A673 (cell line): ENCODE data around the gene FYCO1. TPM values are rescaled to one million over a fixed set of nuclear protein-coding genes. Genes with fewer than 3 reads are reported as not detected.

Source experiments
- BruUV-seq: library from RNA; stranded (reverse); fragments of 400-500 nt; replicated peaks from 2 replicates; lab custom pipeline; 2021; lab: Mats Ljungman, UMichigan
- CTCF ChIA-PET: fragments of 300-600 bp; sonication (Branson Sonifier 250); formaldehyde crosslinking; loops from one replicate; lab custom pipeline; 2022; ENCODE audit warnings: antibody characterized with exemption; lab: Charles Lee
- POLR2A ChIA-PET: fragments of 300-600 bp; sonication (Branson Sonifier 250); formaldehyde crosslinking; loops from one replicate; lab custom pipeline; 2022; ENCODE audit warnings: antibody characterized with exemption; ENCODE audit not compliant: low non-redundant PET; lab: Charles Lee
- DNase-seq: peaks from one replicate; pipeline ENCODE4 v3.0.0-alpha.2; 2015; ENCODE audit warnings: low spot score
- H3K27ac ChIP-seq: fragments of 200-600 bp; sonication (generic); 2 replicates; pipeline ENCODE4 v1.5.1; 2016; ENCODE audit warnings: mixed run types, low read depth, mild to moderate bottlenecking, mixed read lengths, antibody characterized with exemption, low read length; ENCODE audit not compliant: poor library complexity, severe bottlenecking
- H3K27me3 ChIP-seq: fragments of 200-600 bp; sonication (generic); replicated peaks from 2 replicates; pipeline ENCODE4 v1.6.1; 2017; ENCODE audit warnings: mixed run types, low read depth, mild to moderate bottlenecking, mixed read lengths, antibody characterized with exemption, low read length; ENCODE audit not compliant: insufficient read depth, poor library complexity
- H3K36me3 ChIP-seq: fragments of 200-600 bp; sonication (generic); 2 replicates; pipeline ENCODE4 v1.6.1; 2016; ENCODE audit warnings: mixed run types, mild to moderate bottlenecking, mixed read lengths, antibody characterized with exemption, low read length; ENCODE audit not compliant: insufficient read depth, poor library complexity, severe bottlenecking
- H3K4me1 ChIP-seq: fragments of 200-600 bp; sonication (generic); 2 replicates; pipeline ENCODE4 v1.6.1; 2017; ENCODE audit warnings: mixed run types, mild to moderate bottlenecking, mixed read lengths, antibody characterized with exemption, low read length; ENCODE audit not compliant: insufficient read depth, poor library complexity, severe bottlenecking
- H3K4me3 ChIP-seq: fragments of 200-600 bp; sonication (generic); 2 replicates; pipeline ENCODE4 v1.5.1; 2016; ENCODE audit warnings: low read depth, mixed run types, mild to moderate bottlenecking, mixed read lengths, low read length; ENCODE audit not compliant: poor library complexity, severe bottlenecking
- H3K9me3 ChIP-seq: fragments of 200-600 bp; sonication (generic); 2 replicates; pipeline ENCODE4 v1.6.1; 2016; ENCODE audit warnings: mixed run types, low read depth, mild to moderate bottlenecking, mixed read lengths, antibody characterized with exemption, low read length; ENCODE audit not compliant: poor library complexity, severe bottlenecking
- EZH2 ChIP-seq: fragments of 200-600 bp; sonication (generic); IDR thresholded peaks from 2 replicates; pipeline ENCODE4 v1.6.1; 2017; ENCODE audit warnings: borderline replicate concordance, low read depth, mild to moderate bottlenecking, mixed read lengths, antibody characterized with exemption, low read length; ENCODE audit not compliant: poor library complexity, severe bottlenecking
- intact Hi-C: fragments of 100-400 bp; cut with micrococcal nuclease; formaldehyde crosslinking; loops from one replicate; pipeline ENCODE4 v1.10.0; 2022; ENCODE audit not compliant: unreplicated experiment
- total RNA-seq: library from RNA; stranded (reverse); gene quantifications from 2 replicates; pipeline ENCODE4 v1.2.3, GENCODE V29; 2021
- TF ChIP-seq, protein P1 (sequence below): fragments of 300-800, 200-600 bp; sonication (generic); conservative IDR thresholded peaks from 2 replicates; pipeline ENCODE4 v1.5.1; 2017; ENCODE audit warnings: low read depth, mild to moderate bottlenecking, antibody characterized with exemption, low read length, moderate library complexity, mixed read lengths

Gene FYCO1
- total RNA-seq, 1 experiment from 2014 or later: 7.4 TPM

DNA sequence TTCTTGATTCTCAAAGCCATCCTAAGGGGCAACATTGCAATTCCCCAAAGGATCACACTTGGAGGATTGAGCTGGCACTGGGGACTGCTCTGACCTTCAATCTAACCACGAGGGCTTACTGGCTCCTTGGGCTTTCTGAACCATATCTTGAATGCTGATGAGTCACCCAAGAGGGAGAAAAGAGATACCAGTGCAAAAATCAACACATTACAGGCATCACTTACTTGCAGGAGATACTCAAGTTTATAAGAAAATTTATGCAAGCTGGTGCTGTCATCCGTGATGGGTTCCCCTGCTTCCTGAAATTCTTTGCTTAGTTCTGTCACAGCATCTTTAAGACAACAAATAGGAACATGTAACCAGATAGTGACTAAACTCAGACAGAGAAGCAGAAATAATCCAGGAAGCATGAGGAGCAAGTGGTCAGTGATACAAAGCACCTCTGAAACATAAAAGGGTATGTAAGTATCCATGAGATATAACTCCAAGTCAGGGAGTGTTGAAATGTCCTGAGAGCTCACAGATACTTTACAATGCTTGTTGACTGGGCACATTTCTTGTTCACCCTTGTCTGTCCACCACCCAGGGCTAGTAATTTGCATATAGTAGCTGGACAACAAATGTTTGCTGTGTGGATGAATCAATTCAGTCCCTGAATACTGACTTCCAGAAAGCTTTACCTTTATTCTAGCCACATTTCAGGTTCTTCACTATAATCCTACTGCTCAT lies 14.1 kb downstream of the FYCO1 start:
- Histone ChIP-seq H3K4me3 (no peak overlapping the region), H3K27me3 (no peaks in the 10 kb centered on the region), H3K27ac (no peak overlapping the region), H3K36me3 (peaks cover 4% of the 10 kb centered on the region), H3K9me3 (no peaks in the 10 kb centered on the region), H3K4me1 (no peaks in the 10 kb centered on the region)
- POLR2A ChIA-PET: no interaction called here
- intact Hi-C loops: no loop called here
- BruUV-seq: no TSS peak
- CTCF ChIA-PET: no interaction called here
- no peak for TF ChIP-seq EZH2
- TF ChIP-seq, protein P1, sequence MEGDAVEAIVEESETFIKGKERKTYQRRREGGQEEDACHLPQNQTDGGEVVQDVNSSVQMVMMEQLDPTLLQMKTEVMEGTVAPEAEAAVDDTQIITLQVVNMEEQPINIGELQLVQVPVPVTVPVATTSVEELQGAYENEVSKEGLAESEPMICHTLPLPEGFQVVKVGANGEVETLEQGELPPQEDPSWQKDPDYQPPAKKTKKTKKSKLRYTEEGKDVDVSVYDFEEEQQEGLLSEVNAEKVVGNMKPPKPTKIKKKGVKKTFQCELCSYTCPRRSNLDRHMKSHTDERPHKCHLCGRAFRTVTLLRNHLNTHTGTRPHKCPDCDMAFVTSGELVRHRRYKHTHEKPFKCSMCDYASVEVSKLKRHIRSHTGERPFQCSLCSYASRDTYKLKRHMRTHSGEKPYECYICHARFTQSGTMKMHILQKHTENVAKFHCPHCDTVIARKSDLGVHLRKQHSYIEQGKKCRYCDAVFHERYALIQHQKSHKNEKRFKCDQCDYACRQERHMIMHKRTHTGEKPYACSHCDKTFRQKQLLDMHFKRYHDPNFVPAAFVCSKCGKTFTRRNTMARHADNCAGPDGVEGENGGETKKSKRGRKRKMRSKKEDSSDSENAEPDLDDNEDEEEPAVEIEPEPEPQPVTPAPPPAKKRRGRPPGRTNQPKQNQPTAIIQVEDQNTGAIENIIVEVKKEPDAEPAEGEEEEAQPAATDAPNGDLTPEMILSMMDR: no peak
- DNase-seq: no peak

DNA sequence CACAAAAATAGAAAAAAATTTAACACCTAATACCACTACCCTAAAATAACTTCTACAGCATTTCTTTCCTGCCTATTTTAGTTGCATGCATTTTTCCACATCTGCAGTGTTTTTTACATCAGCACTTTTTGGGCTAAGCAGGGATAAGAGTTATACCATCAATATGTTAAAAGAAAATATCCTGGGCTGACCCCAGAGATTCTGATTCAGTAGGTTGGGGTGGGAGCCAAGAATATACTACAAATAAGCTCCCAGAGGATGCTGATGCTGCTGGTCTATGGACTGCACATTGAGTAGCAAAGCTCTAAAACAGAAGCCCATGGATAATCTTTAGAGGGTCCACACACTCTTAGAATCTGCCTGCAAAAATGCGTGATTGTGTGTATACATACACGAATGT lies 14.8 kb downstream of the FYCO1 start:
- ChIA-PET CTCF (no interaction called here), POLR2A (no interaction called here)
- Histone ChIP-seq H3K36me3 (peaks cover 4% of the 10 kb centered on the region), H3K4me3 (no peak overlapping the region), H3K27ac (no peak overlapping the region), H3K9me3 (no peaks in the 10 kb centered on the region), H3K27me3 (no peaks in the 10 kb centered on the region), H3K4me1 (no peaks in the 10 kb centered on the region)
- no peak for TF ChIP-seq EZH2
- TF ChIP-seq, protein P1: no peak
- no TSS peak for BruUV-seq
- no peak for DNase-seq
- intact Hi-C loops: no loop called here

DNA sequence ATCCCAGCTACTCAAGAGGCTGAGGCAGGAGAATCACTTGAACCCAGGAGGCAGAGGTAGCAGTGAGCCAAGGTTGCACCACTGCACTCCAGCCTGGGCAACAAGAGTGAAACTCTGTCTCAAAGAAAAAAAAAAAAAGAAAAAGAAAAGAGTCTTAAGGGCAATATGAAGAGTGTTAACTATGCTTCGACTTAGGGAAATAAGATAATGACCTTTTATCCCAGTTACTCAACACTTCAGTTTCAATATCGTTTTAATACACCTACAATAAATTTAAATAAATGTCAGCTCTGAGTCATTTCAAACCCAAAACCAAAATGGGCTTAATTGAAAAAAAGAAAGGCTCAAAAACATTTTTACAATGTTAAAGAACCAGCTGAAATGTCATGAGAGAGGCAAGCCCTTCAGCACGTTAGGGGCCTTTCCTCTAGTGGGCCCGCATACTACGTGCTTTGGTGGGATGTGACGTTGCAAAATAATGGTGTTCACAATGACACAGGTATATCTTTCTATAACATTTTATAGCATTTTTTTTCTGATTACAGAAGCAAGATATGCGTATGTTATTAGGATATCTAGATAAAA lies 15.3 kb downstream of the FYCO1 start:
- DNase-seq: no peak
- peaks cover 4% of the 10 kb centered on the region for H3K36me3 ChIP-seq
- H3K9me3 ChIP-seq: no peaks in the 10 kb centered on the region
- ChIA-PET POLR2A (no interaction called here), CTCF (no interaction called here)
- no peaks in the 10 kb centered on the region for H3K4me1 ChIP-seq
- H3K27ac ChIP-seq: no peak overlapping the region
- no peaks in the 10 kb centered on the region for H3K27me3 ChIP-seq
- no TSS peak for BruUV-seq
- TF ChIP-seq, protein P1: no peak
- no peak for TF ChIP-seq EZH2
- H3K4me3 ChIP-seq: no peak overlapping the region
- intact Hi-C loops: no loop called here
